H54 (cell line): ENCODE data around the gene CCDC71L.
"Not testable (repeated sequence)": the region's sequence is repeated elsewhere in the genome, so short reads cannot be mapped to it uniquely, and the experiment has no call there.

Source experiments
- DNase-seq: peaks from one replicate; pipeline ENCODE4 v3.0.0; 2011; ENCODE audit warnings: low spot score, mixed read lengths; ENCODE audit not compliant: insufficient read length
- FAIRE-seq: peaks from 3 replicates; lab custom pipeline; 2011; peaks lifted over from hg19 to GRCh38; lab: Jason Lieb, UNC
- POLR2A ChIP-seq: IDR thresholded peaks from 2 replicates; pipeline ENCODE4 v1.6.1; 2011; ENCODE audit warnings: low read depth, mild to moderate bottlenecking, low read length

Gene CCDC71L

GRCh38 chr7:106660862-106661720 lies at the start of gene CCDC71L:
CCDC71L (minus strand) TSS chr7:106661158; CDS start chr7:106660896, 262 bp downstream.
- DNase-seq (peak; percentile 86), FAIRE-seq (peak; percentile 90)
- TF ChIP-seq POLR2A = peak; percentile 69; the same call in 1 of the 2 replicates

GRCh38 chr7:106709604-106710003 lies 48.6 kb upstream of the CCDC71L start:
- not testable (repeated sequence) for DNase-seq, FAIRE-seq

GRCh38 chr7:106704000-106704840 lies 43.3 kb upstream of the CCDC71L start:
- DNase-seq (no peak), FAIRE-seq (peak; percentile 30)
- TF ChIP-seq POLR2A = no peak

- FAIRE-seq (no peak), DNase-seq (no peak)
Observed at GRCh38 chr7:106693677-106694353, 32.9 kb upstream of the CCDC71L start.

GRCh38 chr7:106692450-106693051 lies 31.6 kb upstream of the CCDC71L start:
- DNase-seq = no peak
- no peak for FAIRE-seq
- TF ChIP-seq POLR2A = no peak

More at GRCh38 chr7:106693677-106694353, 32.9 kb upstream of the CCDC71L start:
- TF ChIP-seq POLR2A = no peak

DNA sequence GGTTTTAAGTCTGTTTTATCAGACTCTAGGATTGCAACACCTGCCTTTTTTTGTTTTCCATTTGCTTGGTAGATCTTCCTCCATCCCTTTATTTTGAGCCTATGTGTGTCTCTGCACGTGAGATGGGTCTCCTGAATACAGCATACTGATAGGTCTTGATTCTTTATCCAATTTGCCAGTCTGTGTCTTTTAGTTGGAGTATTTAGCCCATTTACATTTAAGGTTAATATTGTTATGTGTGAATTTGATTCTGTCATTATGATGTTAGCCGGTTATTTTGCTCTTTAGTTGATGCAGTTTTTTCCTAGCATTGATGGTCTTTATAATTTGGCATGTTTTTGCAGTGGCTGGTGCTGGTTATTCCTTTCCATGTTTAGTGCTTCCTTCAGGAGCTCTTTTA lies 27.2 kb upstream of the CCDC71L start:
- not testable (repeated sequence) for FAIRE-seq, DNase-seq

- FAIRE-seq = no peak
- no peak for TF ChIP-seq POLR2A
- DNase-seq = no peak
Observed at GRCh38 chr7:106683941-106684340, 23.0 kb upstream of the CCDC71L start.

- no peak for DNase-seq
- FAIRE-seq = no peak
- TF ChIP-seq POLR2A = no peak
Observed at GRCh38 chr7:106681815-106682495, 21.0 kb upstream of the CCDC71L start.

- DNase-seq (no peak), FAIRE-seq (no peak)
- TF ChIP-seq POLR2A = no peak
Observed at GRCh38 chr7:106679153-106679931, 18.4 kb upstream of the CCDC71L start.

GRCh38 chr7:106678795-106679152 lies 17.8 kb upstream of the CCDC71L start:
- no peak for DNase-seq
- no peak for FAIRE-seq
- TF ChIP-seq POLR2A = no peak

GRCh38 chr7:106676506-106676905 lies 15.5 kb upstream of the CCDC71L start:
- FAIRE-seq, DNase-seq: not testable (repeated sequence)

- not testable (repeated sequence) for FAIRE-seq, DNase-seq
Observed at GRCh38 chr7:106673688-106674087, 12.7 kb upstream of the CCDC71L start.

- not testable (repeated sequence) for DNase-seq, FAIRE-seq
Observed at GRCh38 chr7:106671930-106672329, 11.0 kb upstream of the CCDC71L start.
